Ectodermal cell (in vitro differentiated cells): ENCODE results near the gene PBLD.
A peak's percentile ranks its signal among the peaks of the same experiment; 100 is the strongest.
"Not testable (repeated sequence)": the region's sequence is repeated elsewhere in the genome, so short reads cannot be mapped to it uniquely, and the experiment has no call there.

Experiments used
- H3K27ac ChIP-seq: 2 replicates; pipeline ENCODE4 v1.7.0; 2013; ENCODE audit warnings: mild to moderate bottlenecking, low read depth, low read length; ENCODE audit not compliant: insufficient read depth, poor library complexity, severe bottlenecking
- H3K27me3 ChIP-seq: 2 replicates; pipeline ENCODE4 v1.7.0; 2013; ENCODE audit warnings: mild to moderate bottlenecking, low read length; ENCODE audit not compliant: insufficient read depth, control insufficient read depth, poor library complexity, severe bottlenecking
- H3K36me3 ChIP-seq: one replicate; pipeline ENCODE4 v1.7.0; 2013; ENCODE audit warnings: low read length; ENCODE audit not compliant: control insufficient read depth, insufficient read depth
- H3K4me1 ChIP-seq: one replicate; pipeline ENCODE4 v1.7.0; 2013; ENCODE audit warnings: low read length; ENCODE audit not compliant: control insufficient read depth, insufficient read depth
- H3K4me3 ChIP-seq: 2 replicates; pipeline ENCODE4 v1.7.0; 2013; ENCODE audit warnings: low read depth, low read length, control low read depth; ENCODE audit not compliant: insufficient read depth
- H3K9me3 ChIP-seq: 2 replicates; pipeline ENCODE4 v1.7.0; 2013; ENCODE audit warnings: mild to moderate bottlenecking, low read length, moderate library complexity; ENCODE audit not compliant: control insufficient read depth
- WGBS, 2 experiments: methylation state at CpG; one replicate each; pipeline ENCODE4 v1.1.7; 2013; ENCODE audit warnings: missing lambda C conversion rate in 2 of 2; 5-methylcytosine and 5-hydroxymethylcytosine counted together

Gene PBLD

DNA sequence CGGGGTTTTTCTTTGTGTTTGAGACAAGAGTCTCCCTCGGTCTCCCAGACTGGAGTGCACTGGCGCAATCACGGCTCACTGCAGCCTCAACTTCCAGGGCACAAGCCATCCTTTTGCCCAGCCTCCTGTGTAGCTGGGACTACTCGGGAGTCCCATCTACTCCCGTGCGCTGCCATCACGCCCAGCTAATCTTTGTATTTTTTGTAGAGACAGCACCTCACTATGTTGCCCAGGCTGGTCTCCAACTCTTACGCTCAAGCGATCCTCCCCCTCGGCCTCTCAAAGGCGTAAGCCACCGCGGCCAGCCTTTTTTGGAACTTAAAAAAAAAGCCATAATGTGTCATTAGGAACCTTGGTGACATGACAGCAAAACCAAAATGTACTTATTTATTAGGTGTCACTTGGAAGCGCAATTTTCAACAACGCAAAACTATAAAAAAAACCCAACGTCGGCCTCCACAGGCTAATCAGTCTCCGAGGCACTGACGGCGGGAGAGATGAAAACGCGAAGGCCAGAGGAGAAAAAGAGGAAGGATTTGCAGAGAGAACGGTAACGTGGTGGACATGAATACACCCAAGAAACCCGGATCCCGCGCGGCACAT lies 1.8 kb downstream of the PBLD start:
- Histone ChIP-seq H3K27me3 (no peaks in the 10 kb centered on the region), H3K4me3 (peak overlapping the region; percentile 86), H3K27ac (peak overlapping the region; percentile 98), H3K4me1 (peaks cover 27% of the 10 kb centered on the region), H3K36me3 (no peaks in the 10 kb centered on the region), H3K9me3 (no peaks in the 10 kb centered on the region)
- 56 to 58% methylated on average over 29 of the region's 29 CpGs for WGBS, 2 experiments

DNA sequence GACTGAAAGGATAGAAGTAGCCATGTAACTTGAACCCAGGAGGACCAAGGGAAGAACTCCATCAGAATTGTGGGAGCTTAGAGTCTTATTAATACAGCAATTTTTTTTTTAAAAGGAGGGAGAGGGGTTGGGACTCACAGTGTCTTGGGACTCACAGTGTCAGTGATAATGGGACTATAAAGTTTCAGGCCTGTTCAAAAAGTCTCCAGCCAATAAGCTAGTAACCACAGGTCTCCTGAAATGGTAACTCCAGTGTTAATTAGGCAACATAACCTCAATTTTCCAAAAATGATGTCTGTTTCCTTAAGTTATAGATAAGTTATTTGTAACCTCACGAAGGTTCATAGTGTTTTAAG lies 3.2 kb downstream of the PBLD start:
- Histone ChIP-seq H3K4me1 (peaks cover 21% of the 10 kb centered on the region), H3K36me3 (no peaks in the 10 kb centered on the region), H3K27me3 (no peaks in the 10 kb centered on the region), H3K4me3 (no peak overlapping the region), H3K27ac (no peak overlapping the region), H3K9me3 (no peaks in the 10 kb centered on the region)
- WGBS, 2 experiments: 83 to 100% methylated on average over 1 of the region's 1 CpG

DNA sequence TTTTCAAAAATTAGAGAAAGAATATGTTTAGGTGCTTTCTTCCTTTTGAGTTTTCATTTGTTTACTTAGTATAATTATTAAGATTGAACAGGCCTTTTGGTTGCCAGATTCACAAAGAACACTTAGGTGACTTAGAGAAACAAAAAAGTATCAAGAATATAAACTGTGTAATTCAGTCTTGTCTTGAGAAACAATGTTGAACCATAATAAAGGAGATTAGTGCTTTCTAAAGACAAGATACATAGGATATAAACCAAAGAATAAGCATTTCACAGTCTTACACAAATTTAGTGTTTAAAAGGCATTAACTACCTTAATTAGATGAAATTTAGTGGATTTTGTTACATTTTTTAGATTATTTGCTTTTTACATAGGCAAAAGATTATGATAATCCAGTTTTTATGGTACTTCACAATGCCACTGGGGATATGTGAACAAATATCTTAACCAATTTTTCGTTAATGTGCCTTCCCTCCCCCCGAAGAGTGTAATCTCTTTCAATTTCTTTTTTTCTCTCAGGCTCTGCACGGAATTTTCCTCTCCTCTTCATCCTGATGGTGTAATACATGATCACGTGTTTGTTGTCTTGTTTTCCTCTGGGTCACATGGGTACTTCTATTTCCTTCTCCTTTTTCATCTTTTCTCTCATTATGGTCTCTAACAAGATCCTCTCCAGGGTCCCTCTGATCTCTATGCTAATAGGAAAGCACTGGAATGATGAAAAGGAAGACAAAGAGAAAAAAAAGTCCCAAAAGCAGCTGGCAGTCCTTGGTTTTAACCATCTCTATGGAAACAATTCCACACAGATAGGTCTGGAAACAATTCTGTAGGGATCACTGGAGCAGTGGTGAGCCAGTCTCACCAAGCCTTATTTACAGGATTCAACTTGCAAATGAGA lies 4.6 kb downstream of the PBLD start:
- H3K27ac ChIP-seq: peak overlapping the region; percentile 87
- no peaks in the 10 kb centered on the region for H3K27me3 ChIP-seq
- peaks cover 21% of the 10 kb centered on the region for H3K4me1 ChIP-seq
- no peaks in the 10 kb centered on the region for H3K36me3 ChIP-seq
- H3K9me3 ChIP-seq: no peaks in the 10 kb centered on the region
- WGBS, 2 experiments: 25 to 45% methylated on average over 4 of the region's 4 CpGs
- no peak overlapping the region for H3K4me3 ChIP-seq

DNA sequence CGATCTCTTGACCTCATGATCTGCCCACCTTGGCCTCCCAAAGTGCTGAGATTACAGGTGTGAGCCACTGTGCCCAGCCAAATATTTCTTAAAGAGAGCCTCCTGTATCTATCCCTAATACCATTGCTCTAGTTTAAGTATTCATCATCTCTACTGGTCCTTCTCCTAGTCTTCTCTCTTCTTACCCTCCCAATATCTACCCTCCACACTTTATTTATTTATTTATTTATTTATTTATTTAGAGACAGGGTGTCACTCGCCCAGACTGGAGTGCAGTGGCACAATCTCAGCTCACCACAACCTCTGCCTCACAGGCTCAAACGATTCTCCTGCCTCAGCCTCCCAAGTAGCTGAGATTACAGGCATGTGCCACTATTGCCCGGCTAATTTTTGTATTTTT lies 8.3 kb downstream of the PBLD start:
- not testable (repeated sequence) for H3K27me3 ChIP-seq
- WGBS, 2 experiments: 90 to 92% methylated on average over 4 of the region's 4 CpGs

GRCh38 chr10:68318331-68319059 lies 14.2 kb downstream of the PBLD start:
- H3K9me3 ChIP-seq: no peaks in the 10 kb centered on the region
- no peaks in the 10 kb centered on the region for H3K36me3 ChIP-seq
- no peaks in the 10 kb centered on the region for H3K27me3 ChIP-seq
- H3K4me3 ChIP-seq: no peak overlapping the region
- H3K4me1 ChIP-seq: no peaks in the 10 kb centered on the region
- 84 to 97% methylated on average over 1 of the region's 1 CpG for WGBS, 2 experiments
- no peak overlapping the region for H3K27ac ChIP-seq

More for the DNA sequence above, 8.3 kb downstream of the PBLD start:
- H3K36me3 ChIP-seq, H3K4me3 ChIP-seq, H3K9me3 ChIP-seq, H3K27ac ChIP-seq: not testable (repeated sequence)
- peaks cover 10% of the 10 kb centered on the region for H3K4me1 ChIP-seq

DNA sequence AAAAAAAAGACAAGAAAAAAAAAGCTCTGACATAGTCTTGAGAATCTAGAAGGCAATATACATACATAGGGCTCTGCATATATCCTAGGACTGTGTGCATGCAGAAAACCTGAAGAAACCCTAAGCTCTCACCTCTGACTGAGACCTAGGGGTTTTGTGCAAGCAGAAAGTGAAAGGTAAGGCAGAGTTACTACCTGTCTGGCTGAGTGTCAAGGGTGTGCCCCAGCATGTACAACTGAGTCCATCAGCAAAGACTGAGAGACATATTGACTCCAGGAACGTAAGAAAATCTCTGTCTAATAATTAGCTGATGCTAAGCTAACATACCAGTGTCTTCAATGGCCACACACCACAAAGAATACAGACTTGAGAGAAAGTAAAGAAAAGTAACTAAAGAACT lies 17.1 kb downstream of the PBLD start:
- Histone ChIP-seq H3K27me3 (no peaks in the 10 kb centered on the region), H3K9me3 (no peaks in the 10 kb centered on the region), H3K36me3 (no peaks in the 10 kb centered on the region), H3K4me3 (no peak overlapping the region), H3K4me1 (no peaks in the 10 kb centered on the region), H3K27ac (no peak overlapping the region)
- 100% methylated on average over 1 of the region's 1 CpG for WGBS, 2 experiments

DNA sequence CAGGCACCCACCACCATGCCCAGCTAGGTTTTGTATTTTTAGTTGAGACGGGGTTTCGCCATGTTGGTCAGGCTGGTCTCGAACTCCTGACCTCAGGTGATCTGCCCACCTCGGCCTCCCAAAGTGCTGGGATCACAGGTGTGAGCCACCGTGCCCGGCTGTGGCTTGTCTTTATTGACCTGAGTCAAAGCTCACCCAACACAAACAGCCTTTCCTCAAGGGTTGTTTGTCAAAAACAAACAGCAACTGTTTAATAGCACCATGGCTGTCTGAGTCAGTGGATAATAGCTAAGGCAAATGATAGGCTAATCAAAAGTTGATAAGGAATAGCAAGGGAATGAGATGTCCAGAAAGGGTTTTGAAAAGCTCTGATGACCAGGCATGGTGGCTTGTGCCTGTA lies 17.8 kb downstream of the PBLD start:
- not testable (repeated sequence) for H3K4me1 ChIP-seq, H3K27ac ChIP-seq
- WGBS, 2 experiments: 93 to 94% methylated on average over 6 of the region's 6 CpGs

DNA sequence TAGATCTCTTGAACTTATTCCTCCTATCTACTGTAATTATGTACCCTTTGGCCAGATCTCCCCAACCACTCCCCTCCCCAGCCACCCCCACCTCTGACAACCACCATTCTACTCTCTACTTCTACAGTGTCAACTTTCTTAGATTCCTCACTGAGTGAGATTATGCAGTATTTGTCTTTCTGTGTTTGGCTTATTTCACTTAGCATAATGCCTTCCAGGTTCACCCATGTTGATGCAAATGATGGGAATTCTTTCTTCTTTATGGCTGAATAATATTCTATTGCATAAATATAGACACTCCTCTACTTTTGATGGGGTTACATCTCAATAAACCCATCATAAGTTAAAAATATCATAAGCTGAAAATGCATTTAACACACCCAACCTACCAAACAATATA lies 22.2 kb downstream of the PBLD start:
- no peaks in the 10 kb centered on the region for H3K36me3 ChIP-seq
- H3K9me3 ChIP-seq: no peaks in the 10 kb centered on the region
- no peaks in the 10 kb centered on the region for H3K4me1 ChIP-seq
- H3K27me3 ChIP-seq: no peaks in the 10 kb centered on the region
- H3K27ac ChIP-seq: no peak overlapping the region
- H3K4me3 ChIP-seq: no peak overlapping the region

More for the DNA sequence above, 17.8 kb downstream of the PBLD start:
- H3K9me3 ChIP-seq, H3K27me3 ChIP-seq, H3K4me3 ChIP-seq, H3K36me3 ChIP-seq: not testable (repeated sequence)

DNA sequence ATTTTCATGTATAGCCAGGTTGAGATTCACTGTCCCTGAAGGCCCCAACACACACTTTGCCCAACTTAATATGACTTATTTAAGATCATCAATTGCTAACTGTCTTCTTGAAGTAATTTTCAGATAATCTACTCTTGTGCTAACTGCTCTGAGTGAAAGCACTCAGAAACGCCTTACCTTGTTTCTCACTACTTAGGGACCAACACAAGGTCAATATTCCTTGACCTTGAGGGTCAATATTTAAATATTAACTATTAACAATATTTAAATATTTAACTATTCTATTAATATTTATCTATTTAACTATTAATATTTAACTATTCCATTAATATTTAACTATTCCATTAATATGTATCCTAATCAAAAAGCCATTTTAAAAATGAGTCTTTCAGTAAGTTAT lies 26.9 kb downstream of the PBLD start:
- WGBS, 2 experiments: 0% methylated on average over 1 of the region's 1 CpG
- H3K27ac ChIP-seq: no peak overlapping the region
- no peaks in the 10 kb centered on the region for H3K4me1 ChIP-seq
- no peak overlapping the region for H3K4me3 ChIP-seq
- no peaks in the 10 kb centered on the region for H3K36me3 ChIP-seq
- H3K9me3 ChIP-seq: no peaks in the 10 kb centered on the region
- no peaks in the 10 kb centered on the region for H3K27me3 ChIP-seq

DNA sequence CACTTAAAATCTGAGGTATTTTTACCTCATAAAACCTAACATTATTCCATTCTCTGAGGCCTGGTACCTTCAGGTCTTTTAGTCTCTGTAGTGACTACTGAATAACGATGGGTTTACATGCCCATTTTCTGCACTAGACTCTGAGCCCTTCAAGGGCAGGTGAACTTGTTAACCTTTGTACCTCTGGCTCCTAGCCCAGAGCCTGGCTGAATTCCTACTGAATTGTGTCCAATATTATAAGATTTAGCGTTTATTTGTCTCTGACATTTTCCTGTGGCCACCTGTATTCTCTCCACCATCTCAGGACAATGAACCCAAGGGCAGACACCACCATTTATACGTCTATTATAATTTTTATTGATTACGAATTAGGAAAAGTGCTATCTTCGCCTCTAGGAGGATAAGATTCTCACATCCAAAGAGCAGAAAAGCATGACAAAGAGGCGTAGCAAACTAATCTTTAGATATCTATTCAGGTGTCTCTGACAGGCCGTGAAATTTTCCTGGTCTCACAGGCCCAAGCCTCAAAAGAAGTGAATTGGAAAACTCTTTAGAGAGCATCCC lies 28.8 kb downstream of the PBLD start:
- H3K36me3 ChIP-seq: no peaks in the 10 kb centered on the region
- H3K4me3 ChIP-seq: no peak overlapping the region
- no peak overlapping the region for H3K27ac ChIP-seq
- H3K27me3 ChIP-seq: no peaks in the 10 kb centered on the region
- 79 to 81% methylated on average over 6 of the region's 7 CpGs for WGBS, 2 experiments
- no peaks in the 10 kb centered on the region for H3K4me1 ChIP-seq
- no peaks in the 10 kb centered on the region for H3K9me3 ChIP-seq
